Lower lobe of right lung (tissue), 2 donors: ENCODE measurements around the gene TBX5. TPM values are rescaled to one million over a fixed set of nuclear protein-coding genes. Genes with fewer than 3 reads are reported as not detected.

Source experiments
- ATAC-seq, 2 donors: fragments of 200-7000 bp; cut with Tn5 transposase; one replicate each; pipeline ENCODE4 v1.9.1; 2020 to 2022; ENCODE audit warnings: mild to moderate bottlenecking in 2 of 2, moderate library complexity in 2 of 2
- DNase-seq: peaks from one replicate; pipeline ENCODE4 v3.0.0-alpha.2; 2020
- H3K27ac ChIP-seq: fragments of 200-600 bp; one replicate; pipeline ENCODE4 v1.8.0; 2022
- H3K27me3 ChIP-seq: fragments of 200-600 bp; one replicate; pipeline ENCODE4 v1.8.0; 2022; ENCODE audit warnings: low read depth
- H3K36me3 ChIP-seq: fragments of 200-600 bp; one replicate; pipeline ENCODE4 v1.8.0; 2022; ENCODE audit warnings: mild to moderate bottlenecking
- H3K4me1 ChIP-seq: fragments of 200-600 bp; one replicate; pipeline ENCODE4 v1.8.0; 2022
- H3K4me3 ChIP-seq: fragments of 200-600 bp; one replicate; pipeline ENCODE4 v1.8.0; 2022; ENCODE audit warnings: mild to moderate bottlenecking
- H3K9me3 ChIP-seq: fragments of 200-600 bp; one replicate; pipeline ENCODE4 v1.8.0; 2022
- CTCF ChIP-seq: fragments of 200-600 bp; IDR thresholded peaks from one replicate; pipeline ENCODE4 v1.8.0; 2022; ENCODE audit warnings: antibody characterized with exemption, mild to moderate bottlenecking
- intact Hi-C: fragments of 100-400 bp; cut with DNase I; formaldehyde crosslinking; loops from one replicate; pipeline ENCODE4 v1.11.0; 2022
- total RNA-seq: library from RNA; stranded (reverse); fragmentation: NEBNext Ultra II Directional; extraction: Animal tissue kit (Norgen Biotek cat#: 25700); gene quantifications from one replicate; pipeline ENCODE4 v1.2.1, GENCODE V29; 2021
- donor health status: DM: no; HTN: yes; CAD: no; lungs with severe emphysema.

TBX5 gene
- total RNA-seq, 1 donor from 2014 or later, result 15.7 TPM

GRCh38 chr12:114320968-114321367 lies 85.0 kb downstream of the TBX5 start:
- Histone ChIP-seq H3K4me1 (no peaks in the 10 kb centered on the region), H3K36me3 (no peaks in the 10 kb centered on the region), H3K27ac (no peak overlapping the region), H3K4me3 (no peak overlapping the region), H3K9me3 (no peaks in the 10 kb centered on the region), H3K27me3 (peaks cover 3% of the 10 kb centered on the region)
- intact Hi-C loops, result no loop called here
- TF ChIP-seq CTCF, result no peak
- DNase-seq (no peak), ATAC-seq (no peak)

- H3K4me3 ChIP-seq, result no peak overlapping the region
- no peak for TF ChIP-seq CTCF
These were observed 85.8 kb downstream of the TBX5 start for GRCh38 chr12:114320101-114320500.

GRCh38 chr12:114319422-114319821 lies 86.5 kb downstream of the TBX5 start:
- DNase-seq (no peak), ATAC-seq (peak in 1 of 2 donors; percentile 21)
- H3K4me1 ChIP-seq, result no peaks in the 10 kb centered on the region
- no peak overlapping the region for H3K4me3 ChIP-seq
- no peaks in the 10 kb centered on the region for H3K36me3 ChIP-seq
- peaks cover 4% of the 10 kb centered on the region for H3K27me3 ChIP-seq
- H3K27ac ChIP-seq, result no peak overlapping the region
- H3K9me3 ChIP-seq, result no peaks in the 10 kb centered on the region
- intact Hi-C loops, result no loop called here
- no peak for TF ChIP-seq CTCF

More at GRCh38 chr12:114320101-114320500, 85.8 kb downstream of the TBX5 start:
- ATAC-seq (no peak), DNase-seq (no peak)
- Histone ChIP-seq H3K9me3 (no peaks in the 10 kb centered on the region), H3K36me3 (no peaks in the 10 kb centered on the region), H3K27me3 (no peaks in the 10 kb centered on the region), H3K27ac (no peak overlapping the region), H3K4me1 (no peaks in the 10 kb centered on the region)
- intact Hi-C loops, result no loop called here

GRCh38 chr12:114318984-114319383 lies 87.0 kb downstream of the TBX5 start:
- intact Hi-C loops, result no loop called here
- Histone ChIP-seq H3K4me1 (no peaks in the 10 kb centered on the region), H3K27ac (no peak overlapping the region), H3K27me3 (peaks cover 4% of the 10 kb centered on the region), H3K9me3 (no peaks in the 10 kb centered on the region), H3K36me3 (no peaks in the 10 kb centered on the region), H3K4me3 (no peak overlapping the region)
- no peak for DNase-seq
- no peak for TF ChIP-seq CTCF
- no peak for ATAC-seq

- TF ChIP-seq CTCF, result no peak
- intact Hi-C loops, result no loop called here
- DNase-seq (no peak), ATAC-seq (no peak)
- Histone ChIP-seq H3K4me3 (no peak overlapping the region), H3K27ac (no peak overlapping the region), H3K27me3 (peaks cover 4% of the 10 kb centered on the region), H3K4me1 (no peaks in the 10 kb centered on the region), H3K36me3 (no peaks in the 10 kb centered on the region), H3K9me3 (no peaks in the 10 kb centered on the region)
These were observed 89.9 kb downstream of the TBX5 start for GRCh38 chr12:114316076-114316475.
